Smooth muscle cell (in vitro differentiated cells): ENCODE measurements around the gene PDE5A. TPM values are rescaled to one million over a fixed set of nuclear protein-coding genes. Genes with fewer than 3 reads are reported as not detected.

Source experiments
- DNase-seq: peaks from one replicate; lab custom pipeline; 2025; ENCODE audit not compliant: unreplicated experiment; lab: John Stamatoyannopoulos, UW
- H2AFZ ChIP-seq: fragments of 200-600 bp; sonication (generic); 2 replicates; pipeline ENCODE4 v1.6.0; 2016; ENCODE audit warnings: antibody characterized with exemption, low read depth, mild to moderate bottlenecking
- H3F3A ChIP-seq: fragments of 200-600 bp; sonication (generic); 2 replicates; pipeline ENCODE4 v1.6.0; 2017; ENCODE audit warnings: antibody characterized with exemption, low read depth
- H3K27ac ChIP-seq: fragments of 200-600 bp; sonication (generic); 2 replicates; pipeline ENCODE4 v1.5.1; 2016; ENCODE audit warnings: low read depth, mild to moderate bottlenecking
- H3K27me3 ChIP-seq: fragments of 200-600 bp; sonication (generic); 2 replicates; pipeline ENCODE4 v1.6.1; 2016; ENCODE audit warnings: low read depth, mild to moderate bottlenecking
- H3K36me3 ChIP-seq: fragments of 200-600 bp; sonication (generic); 2 replicates; pipeline ENCODE4 v1.5.1; 2016; ENCODE audit warnings: low read depth
- H3K4me1 ChIP-seq: fragments of 200-600 bp; sonication (generic); 2 replicates; pipeline ENCODE4 v1.5.1; 2016; ENCODE audit warnings: low read depth
- H3K4me2 ChIP-seq: fragments of 200-600 bp; sonication (generic); 2 replicates; pipeline ENCODE4 v1.6.0; 2016; ENCODE audit warnings: mild to moderate bottlenecking
- H3K4me3 ChIP-seq: fragments of 200-600 bp; sonication (generic); 2 replicates; pipeline ENCODE4 v1.5.1; 2016; ENCODE audit warnings: mild to moderate bottlenecking
- H3K79me2 ChIP-seq: fragments of 200-600 bp; sonication (generic); 2 replicates; pipeline ENCODE4 v1.6.0; 2016; ENCODE audit warnings: low read depth, mild to moderate bottlenecking
- H3K9ac ChIP-seq: fragments of 200-600 bp; sonication (generic); 2 replicates; pipeline ENCODE4 v1.6.0; 2016; ENCODE audit warnings: low read depth
- H3K9me3 ChIP-seq: fragments of 200-600 bp; sonication (generic); replicated peaks from 2 replicates; pipeline ENCODE4 v1.5.1; 2016; ENCODE audit warnings: low read depth
- H4K20me1 ChIP-seq: fragments of 200-600 bp; sonication (generic); 2 replicates; pipeline ENCODE4 v1.6.0; 2016; ENCODE audit warnings: low read depth
- CTCF ChIP-seq: fragments of 200-600 bp; sonication (generic); IDR thresholded peaks from 2 replicates; pipeline ENCODE4 v1.5.1; 2017; ENCODE audit warnings: borderline replicate concordance, mild to moderate bottlenecking, antibody characterized with exemption; ENCODE audit not compliant: insufficient read depth, poor library complexity, severe bottlenecking
- WGBS: methylation state at CpG from one replicate; pipeline ENCODE4 v1.1.7; 2016; ENCODE audit warnings: low lambda C conversion rate; 5-methylcytosine and 5-hydroxymethylcytosine counted together
- polyA plus RNA-seq: library from polyadenylated mRNA; unstranded; fragments of >200 nt; fragmentation: Nextera tagmentation; extraction: Ambion mirVana; gene quantifications from 2 replicates; pipeline ENCODE4 v1.2.1, GENCODE V29; 2016
- total RNA-seq: library from RNA; depleted of rRNA; stranded (reverse); fragments of >200 nt; gene quantifications from 2 replicates; pipeline ENCODE4 v1.2.3, GENCODE V29; 2014

Gene PDE5A
- total and polyA plus RNA-seq, 2 experiments from 2014 or later, result 4.1 to 18.3 TPM

- no peaks in the 10 kb centered on the region for H3F3A ChIP-seq
- H3K9me3 ChIP-seq, result no peaks in the 10 kb centered on the region
- no peak overlapping the region for H2AFZ ChIP-seq
- no peak for TF ChIP-seq CTCF
- no peak overlapping the region for H3K9ac ChIP-seq
- H3K79me2 ChIP-seq, result no peaks in the 10 kb centered on the region
- no peaks in the 10 kb centered on the region for H4K20me1 ChIP-seq
- no peak overlapping the region for H3K27ac ChIP-seq
- H3K4me3 ChIP-seq, result no peak overlapping the region
- no peaks in the 10 kb centered on the region for H3K4me1 ChIP-seq
- H3K36me3 ChIP-seq, result no peaks in the 10 kb centered on the region
- WGBS, result 60% methylated on average over 3 of the region's 3 CpGs
- no peaks in the 10 kb centered on the region for H3K27me3 ChIP-seq
- no peak for DNase-seq
- no peak overlapping the region for H3K4me2 ChIP-seq
Observed at GRCh38 chr4:119597377-119597776, 31.2 kb downstream of the PDE5A start.

DNA sequence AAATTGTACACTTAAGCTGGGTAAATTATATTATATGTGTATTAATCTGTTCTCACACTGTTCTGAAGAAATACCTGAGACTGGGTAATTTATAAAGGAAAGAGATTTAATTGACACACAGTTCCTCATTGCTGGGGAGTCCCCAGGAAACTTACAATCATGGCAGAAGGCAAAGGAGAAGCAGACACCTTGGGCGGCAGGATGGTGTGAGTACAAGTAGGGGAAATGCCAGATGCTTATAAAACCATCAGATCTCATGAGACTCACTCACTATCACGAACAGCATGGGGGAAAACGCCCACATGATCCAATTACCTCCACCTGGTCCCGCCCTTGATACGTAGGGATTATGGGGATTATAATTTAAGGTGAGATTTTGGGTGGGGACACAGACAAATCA, 34.9 kb downstream of the PDE5A start:
- H3K27me3 ChIP-seq, result no peaks in the 10 kb centered on the region
- no peaks in the 10 kb centered on the region for H3F3A ChIP-seq
- no peak for TF ChIP-seq CTCF
- no peaks in the 10 kb centered on the region for H3K79me2 ChIP-seq
- H3K4me2 ChIP-seq, result no peak overlapping the region
- 87% methylated on average over 5 of the region's 5 CpGs for WGBS
- no peaks in the 10 kb centered on the region for H3K9me3 ChIP-seq
- H3K4me3 ChIP-seq, result no peak overlapping the region
- H3K36me3 ChIP-seq, result no peaks in the 10 kb centered on the region
- no peak overlapping the region for H3K27ac ChIP-seq
- no peaks in the 10 kb centered on the region for H4K20me1 ChIP-seq
- H2AFZ ChIP-seq, result no peak overlapping the region
- no peak for DNase-seq
- no peak overlapping the region for H3K9ac ChIP-seq
- no peaks in the 10 kb centered on the region for H3K4me1 ChIP-seq

DNA sequence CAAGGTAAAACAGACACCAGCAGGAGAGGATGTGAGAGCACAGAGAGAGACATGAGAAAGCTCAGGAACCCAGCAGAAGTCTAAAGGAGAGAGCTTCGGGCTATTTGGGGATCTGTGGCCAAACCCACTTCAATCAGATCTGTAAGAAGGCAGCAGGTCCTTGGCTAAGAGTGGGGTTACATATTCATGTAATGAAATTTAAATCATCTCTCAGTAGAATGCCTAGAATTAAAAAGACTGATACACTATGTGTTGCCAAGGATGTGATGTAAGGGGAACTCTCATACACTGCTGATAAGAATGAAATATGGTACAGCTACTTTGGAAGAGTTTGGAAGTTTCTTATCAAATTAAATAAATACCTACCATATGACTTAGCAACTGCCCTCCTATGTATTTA, 35.8 kb downstream of the PDE5A start:
- H3K27ac ChIP-seq, result no peak overlapping the region
- H3K27me3 ChIP-seq, result no peaks in the 10 kb centered on the region
- no peaks in the 10 kb centered on the region for H3K9me3 ChIP-seq
- DNase-seq, result no peak
- H3K36me3 ChIP-seq, result no peaks in the 10 kb centered on the region
- no peak overlapping the region for H3K4me3 ChIP-seq
- H4K20me1 ChIP-seq, result no peaks in the 10 kb centered on the region
- H3K4me1 ChIP-seq, result no peaks in the 10 kb centered on the region
- no peaks in the 10 kb centered on the region for H3F3A ChIP-seq
- H3K79me2 ChIP-seq, result no peaks in the 10 kb centered on the region
- H3K4me2 ChIP-seq, result no peak overlapping the region
- no peak overlapping the region for H2AFZ ChIP-seq
- TF ChIP-seq CTCF, result no peak
- H3K9ac ChIP-seq, result no peak overlapping the region
- WGBS, result 64% methylated on average over 1 of the region's 1 CpG

DNA sequence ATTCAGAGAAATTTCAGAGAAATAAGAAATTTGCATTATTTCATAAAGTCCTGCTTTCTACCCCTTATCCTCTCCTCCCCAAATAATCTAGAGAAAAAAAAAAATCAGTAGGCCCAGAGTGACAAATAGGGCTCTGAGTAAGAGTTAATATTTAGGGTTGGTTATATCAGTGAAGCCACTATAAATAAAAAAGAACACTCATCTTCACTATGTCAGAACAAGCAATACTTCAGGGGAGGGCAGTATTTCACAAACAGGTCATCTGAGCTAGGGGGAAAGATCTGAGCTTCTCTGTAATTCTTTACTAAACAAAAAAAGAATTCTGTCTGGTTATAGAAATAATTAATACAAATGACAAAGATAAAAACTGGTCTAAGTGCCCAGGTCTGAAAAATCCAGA, 39.4 kb downstream of the PDE5A start:
- Histone ChIP-seq H3K79me2 (no peaks in the 10 kb centered on the region), H3K9me3 (no peaks in the 10 kb centered on the region), H3K27ac (no peak overlapping the region), H3K36me3 (no peaks in the 10 kb centered on the region), H4K20me1 (no peaks in the 10 kb centered on the region), H3F3A (no peaks in the 10 kb centered on the region), H3K4me3 (no peak overlapping the region), H3K27me3 (no peaks in the 10 kb centered on the region), H3K9ac (no peak overlapping the region), H3K4me1 (no peaks in the 10 kb centered on the region), H3K4me2 (no peak overlapping the region), H2AFZ (no peak overlapping the region)
- no peak for TF ChIP-seq CTCF
- DNase-seq, result no peak
